ENCODE measurements around the gene DGKE. TPM values are rescaled to one million over a fixed set of nuclear protein-coding genes. Genes with fewer than 3 reads are reported as not detected.

Gene DGKE
- total RNA-seq, 4 donors from 2014 or later: 7.2 to 21.7 (median 14.7) TPM

DNA sequence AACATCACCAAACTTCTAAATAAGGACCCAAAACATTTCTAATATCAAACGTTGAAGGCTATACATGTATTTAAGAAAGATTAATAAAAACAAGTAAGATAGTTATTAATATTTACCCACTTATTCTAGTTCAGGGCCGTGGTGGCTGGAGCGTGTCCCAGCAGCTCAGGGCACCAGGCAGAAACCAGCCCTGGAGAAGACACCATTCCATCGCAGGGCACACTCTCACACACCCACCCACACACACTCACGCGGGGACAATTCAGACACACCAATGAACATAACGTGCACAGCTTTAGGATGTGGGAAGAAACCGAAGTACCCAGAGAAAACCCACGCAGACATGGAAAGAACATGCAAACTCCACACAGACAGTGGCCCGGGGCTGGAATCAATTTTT is 13.7 kb upstream of the DGKE start:
- H3K9me3 ChIP-seq: no peaks in the 10 kb centered on the region
- H3K36me3 ChIP-seq: no peaks in the 10 kb centered on the region
- H3K27ac ChIP-seq: no peak overlapping the region
- H3K4me3 ChIP-seq (replicated peaks in 1 of 3): no peak overlapping the region
- intact Hi-C loops (cut with DNase I): no loop called here
- H3K27me3 ChIP-seq: no peaks in the 10 kb centered on the region
- TF ChIP-seq POLR2A (IDR thresholded peaks at IDR 0.05): no peak
- TF ChIP-seq, protein P1, sequence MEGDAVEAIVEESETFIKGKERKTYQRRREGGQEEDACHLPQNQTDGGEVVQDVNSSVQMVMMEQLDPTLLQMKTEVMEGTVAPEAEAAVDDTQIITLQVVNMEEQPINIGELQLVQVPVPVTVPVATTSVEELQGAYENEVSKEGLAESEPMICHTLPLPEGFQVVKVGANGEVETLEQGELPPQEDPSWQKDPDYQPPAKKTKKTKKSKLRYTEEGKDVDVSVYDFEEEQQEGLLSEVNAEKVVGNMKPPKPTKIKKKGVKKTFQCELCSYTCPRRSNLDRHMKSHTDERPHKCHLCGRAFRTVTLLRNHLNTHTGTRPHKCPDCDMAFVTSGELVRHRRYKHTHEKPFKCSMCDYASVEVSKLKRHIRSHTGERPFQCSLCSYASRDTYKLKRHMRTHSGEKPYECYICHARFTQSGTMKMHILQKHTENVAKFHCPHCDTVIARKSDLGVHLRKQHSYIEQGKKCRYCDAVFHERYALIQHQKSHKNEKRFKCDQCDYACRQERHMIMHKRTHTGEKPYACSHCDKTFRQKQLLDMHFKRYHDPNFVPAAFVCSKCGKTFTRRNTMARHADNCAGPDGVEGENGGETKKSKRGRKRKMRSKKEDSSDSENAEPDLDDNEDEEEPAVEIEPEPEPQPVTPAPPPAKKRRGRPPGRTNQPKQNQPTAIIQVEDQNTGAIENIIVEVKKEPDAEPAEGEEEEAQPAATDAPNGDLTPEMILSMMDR (IDR thresholded peaks at IDR 0.05): no peak
- WGBS, 2 donors: 81 to 83% methylated on average over 10 of the region's 10 CpGs
- no peak for DNase-seq
- H3K4me1 ChIP-seq: peaks cover 0 to 9% of the 10 kb centered on the region in 2 donors

DNA sequence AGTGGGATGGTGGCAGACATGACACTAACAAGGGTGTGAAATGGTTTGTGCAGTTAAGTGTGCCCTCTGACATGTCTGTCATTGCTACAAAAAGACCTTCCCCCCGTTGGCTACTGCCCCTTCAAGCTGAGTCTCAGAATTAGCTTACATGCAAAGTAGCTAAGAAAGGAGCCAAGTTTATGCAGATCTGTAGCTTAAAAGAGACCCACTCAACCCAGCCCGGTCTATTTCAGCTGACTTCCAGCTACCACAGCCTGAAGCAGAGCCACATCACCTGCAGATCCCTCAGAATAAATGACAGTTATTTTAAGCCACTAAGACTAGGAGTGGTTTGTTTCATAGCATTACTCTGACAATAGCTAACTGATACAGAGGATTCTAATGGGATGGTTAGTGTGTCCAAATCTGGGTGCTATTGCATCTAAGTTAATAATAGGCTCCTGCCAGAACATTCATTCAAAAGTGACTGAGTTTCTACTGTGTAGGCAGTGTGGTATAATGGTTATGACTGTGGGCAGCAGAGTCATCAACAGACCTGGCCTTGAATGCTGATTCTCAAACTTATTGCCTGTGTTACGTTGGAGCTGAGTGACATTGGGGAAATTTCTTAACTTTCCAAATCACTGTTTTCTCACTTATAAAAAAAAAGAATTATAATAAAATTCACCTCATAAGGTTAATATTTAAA is 12.0 kb upstream of the DGKE start:
- intact Hi-C loops (cut with DNase I): no loop called here
- TF ChIP-seq POLR2A (IDR thresholded peaks at IDR 0.05): no peak
- TF ChIP-seq, protein P1 (IDR thresholded peaks at IDR 0.05): no peak
- WGBS, 2 donors: 92 to 94% methylated on average over 3 of the region's 3 CpGs
- H3K27me3 ChIP-seq: no peaks in the 10 kb centered on the region
- H3K9me3 ChIP-seq: no peaks in the 10 kb centered on the region
- H3K36me3 ChIP-seq: no peaks in the 10 kb centered on the region
- DNase-seq: no peak
- no peak overlapping the region for H3K27ac ChIP-seq
- H3K4me3 ChIP-seq (replicated peaks in 1 of 3): no peak overlapping the region
- peaks cover 0 to 9% of the 10 kb centered on the region in 2 donors for H3K4me1 ChIP-seq

DNA sequence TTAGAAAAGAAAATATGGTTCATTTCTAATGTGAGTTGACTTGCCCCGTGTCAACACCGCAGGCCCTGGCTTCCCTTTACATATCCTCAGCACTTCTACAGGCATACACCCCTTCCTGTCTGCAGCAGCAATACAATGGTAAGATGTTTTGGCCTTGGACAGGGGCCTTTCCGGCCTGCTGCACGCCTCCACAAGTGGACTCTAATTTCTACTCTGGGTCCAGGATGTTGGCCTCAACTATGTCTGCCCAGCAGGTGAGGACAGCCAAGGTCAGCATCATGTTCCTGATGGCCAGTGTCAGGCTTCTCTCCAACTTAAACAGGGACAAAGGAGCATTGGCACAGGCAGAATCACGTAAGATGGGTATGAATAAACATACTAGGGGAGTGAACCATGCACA is 11.2 kb upstream of the DGKE start:
- WGBS, 2 donors: 57 to 68% methylated on average over 5 of the region's 5 CpGs
- intact Hi-C loops (cut with DNase I): no loop called here
- Histone ChIP-seq H3K4me1 (peaks cover 0 to 9% of the 10 kb centered on the region in 2 donors), H3K9me3 (no peaks in the 10 kb centered on the region), H3K27ac (no peak overlapping the region), H3K4me3 (replicated peaks in 1 of 3) (no peak overlapping the region), H3K27me3 (no peaks in the 10 kb centered on the region), H3K36me3 (no peaks in the 10 kb centered on the region)
- peak; percentile 3 to 9 for DNase-seq
- TF ChIP-seq, protein P1 (IDR thresholded peaks at IDR 0.05): no peak
- no peak for TF ChIP-seq POLR2A (IDR thresholded peaks at IDR 0.05)

DNA sequence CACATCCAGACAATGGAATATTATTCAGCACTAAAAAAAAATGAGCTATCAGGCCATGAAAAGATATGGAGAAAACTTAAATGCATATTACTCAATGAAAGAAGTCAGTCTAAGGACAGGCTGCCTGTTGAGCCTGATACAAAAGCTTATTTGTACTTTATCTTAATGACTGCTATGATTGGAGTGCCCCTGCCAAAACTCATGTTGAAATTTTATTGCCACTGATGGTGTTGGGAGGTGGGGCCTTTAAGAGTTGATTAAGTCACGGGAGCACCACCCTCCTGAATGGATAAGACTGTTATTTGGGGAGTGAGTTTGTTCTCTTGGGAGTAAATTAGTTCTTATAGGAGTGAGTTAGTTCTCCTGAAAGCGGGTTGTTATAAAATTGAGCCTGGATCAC is 10.1 kb upstream of the DGKE start:
- Histone ChIP-seq H3K4me3 (replicated peaks in 1 of 3) (no peak overlapping the region), H3K27ac (no peak overlapping the region), H3K9me3 (no peaks in the 10 kb centered on the region), H3K36me3 (no peaks in the 10 kb centered on the region), H3K27me3 (no peaks in the 10 kb centered on the region), H3K4me1 (peaks cover 0 to 9% of the 10 kb centered on the region in 2 donors)
- DNase-seq: no peak
- WGBS, 2 donors: 93% methylated on average over 2 of the region's 2 CpGs
- TF ChIP-seq, protein P1 (IDR thresholded peaks at IDR 0.05): no peak
- no peak for TF ChIP-seq POLR2A (IDR thresholded peaks at IDR 0.05)
- intact Hi-C loops (cut with DNase I): no loop called here

DNA sequence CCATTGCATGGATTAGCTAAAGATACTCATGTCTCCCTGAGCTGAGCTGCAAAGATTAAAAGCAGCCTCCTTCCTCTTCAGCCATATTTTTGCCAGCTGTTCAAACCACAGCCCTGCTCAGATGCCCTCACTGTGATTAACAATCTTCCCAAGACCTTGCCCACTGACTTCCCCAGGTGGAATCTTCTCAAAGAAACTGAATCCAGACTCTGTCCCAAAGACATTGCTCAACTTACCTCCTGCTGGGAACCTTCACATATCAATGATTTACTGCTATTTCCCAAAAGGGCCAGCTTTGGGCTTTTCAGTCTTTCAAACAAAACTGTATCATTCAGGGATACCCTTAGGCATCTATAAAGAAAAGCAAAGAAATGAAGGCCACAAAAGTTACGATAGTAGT is 9.4 kb upstream of the DGKE start:
- WGBS, 2 donors: 94 to 96% methylated on average over 1 of the region's 1 CpG
- Histone ChIP-seq H3K27me3 (no peaks in the 10 kb centered on the region), H3K4me1 (peaks cover 0 to 6% of the 10 kb centered on the region in 2 donors), H3K9me3 (no peaks in the 10 kb centered on the region), H3K27ac (no peak overlapping the region), H3K36me3 (no peaks in the 10 kb centered on the region), H3K4me3 (replicated peaks in 1 of 3) (no peak overlapping the region)
- intact Hi-C loops (cut with DNase I): no loop called here
- no peak for DNase-seq
- TF ChIP-seq, protein P1 (IDR thresholded peaks at IDR 0.05): no peak
- no peak for TF ChIP-seq POLR2A (IDR thresholded peaks at IDR 0.05)
